Effector memory CD8-positive, alpha-beta T cell (primary cell): ENCODE measurements around the gene THEM4.
"Not testable (repeated sequence)": the region's sequence is repeated elsewhere in the genome, so short reads cannot be mapped to it uniquely, and the experiment has no call there.

Experiments
- ATAC-seq: fragments of 150-1000 bp; cut with Tn5 transposase; replicated peaks from 2 replicates; pipeline ENCODE4 v1.10.0; 2021; ENCODE audit warnings: mild to moderate bottlenecking, moderate library complexity
- DNase-seq, 3 experiments: peaks; one replicate each; pipeline ENCODE4 v3.0.0; 2021
- H3K27ac Mint-ChIP-seq, 2 donors: one replicate each; pipeline ENCODE4 v1.8.0; 2022; ENCODE audit warnings: mild to moderate bottlenecking in 2 of 2, mixed read lengths in 2 of 2, moderate library complexity in 2 of 2
- H3K27me3 Mint-ChIP-seq, 2 donors: one replicate each; pipeline ENCODE4 v1.8.0; 2022; ENCODE audit warnings: mixed read lengths in 2 of 2
- H3K36me3 Mint-ChIP-seq: one replicate; pipeline ENCODE4 v1.8.0; 2022; ENCODE audit warnings: mild to moderate bottlenecking, moderate library complexity, mixed read lengths; ENCODE audit not compliant: insufficient read depth
- H3K4me1 Mint-ChIP-seq, 2 donors: one replicate each; pipeline ENCODE4 v1.8.0; 2022; ENCODE audit warnings: low read depth in 2 of 2, mixed read lengths in 2 of 2
- H3K4me3 Mint-ChIP-seq, 2 donors: one replicate each; pipeline ENCODE4 v1.8.0; 2022; ENCODE audit warnings: mild to moderate bottlenecking in 2 of 2, mixed read lengths in 2 of 2, moderate library complexity in 2 of 2
- H3K9me3 Mint-ChIP-seq, 2 donors: one replicate each; pipeline ENCODE4 v1.8.0; 2022; ENCODE audit warnings: mixed read lengths in 2 of 2

THEM4 gene

GRCh38 chr1:151875419-151876097 is 33.8 kb downstream of the THEM4 start:
- ATAC-seq (no peak), DNase-seq (no peak)
- Mint-ChIP-seq H3K27ac (no peak overlapping the region), H3K27me3 (no peaks in the 10 kb centered on the region), H3K4me1 (peaks cover 2 to 10% of the 10 kb centered on the region in 2 donors), H3K9me3 (no peaks in the 10 kb centered on the region), H3K4me3 (no peak overlapping the region), H3K36me3 (peaks cover 4% of the 10 kb centered on the region)

DNA sequence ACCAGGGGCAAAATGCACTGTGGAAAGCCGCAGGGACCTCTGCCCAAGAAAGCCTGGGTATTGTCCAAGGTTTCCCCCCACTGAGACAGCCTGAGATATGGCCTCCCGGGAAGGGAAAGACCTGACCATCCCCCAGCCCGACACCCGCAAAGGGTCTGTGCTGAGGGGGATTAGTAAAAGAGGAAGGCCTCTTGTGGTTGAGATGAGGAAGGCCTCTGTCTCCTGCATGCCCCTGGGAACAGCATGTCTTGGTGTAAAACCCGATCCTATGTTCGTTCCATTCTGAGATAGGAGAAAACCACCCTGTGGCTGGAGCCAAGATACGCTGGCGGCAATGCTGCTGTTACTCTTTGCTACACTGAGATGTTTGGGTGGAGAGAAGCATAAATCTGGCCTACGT is 36.5 kb downstream of the THEM4 start:
- H3K36me3 Mint-ChIP-seq, H3K4me3 Mint-ChIP-seq, H3K27me3 Mint-ChIP-seq, H3K4me1 Mint-ChIP-seq, ATAC-seq, H3K9me3 Mint-ChIP-seq, DNase-seq: not testable (repeated sequence)
- H3K27ac Mint-ChIP-seq: peak overlapping the region in 1 of 2 donors; percentile 81

- Mint-ChIP-seq H3K9me3 (no peaks in the 10 kb centered on the region), H3K4me1 (peaks cover 2 to 10% of the 10 kb centered on the region in 2 donors), H3K27ac (no peak overlapping the region), H3K27me3 (no peaks in the 10 kb centered on the region), H3K36me3 (peaks cover 4% of the 10 kb centered on the region), H3K4me3 (no peak overlapping the region)
- DNase-seq (no peak), ATAC-seq (no peak)
Measured at GRCh38 chr1:151871284-151872030, 37.9 kb downstream of the THEM4 start.

DNA sequence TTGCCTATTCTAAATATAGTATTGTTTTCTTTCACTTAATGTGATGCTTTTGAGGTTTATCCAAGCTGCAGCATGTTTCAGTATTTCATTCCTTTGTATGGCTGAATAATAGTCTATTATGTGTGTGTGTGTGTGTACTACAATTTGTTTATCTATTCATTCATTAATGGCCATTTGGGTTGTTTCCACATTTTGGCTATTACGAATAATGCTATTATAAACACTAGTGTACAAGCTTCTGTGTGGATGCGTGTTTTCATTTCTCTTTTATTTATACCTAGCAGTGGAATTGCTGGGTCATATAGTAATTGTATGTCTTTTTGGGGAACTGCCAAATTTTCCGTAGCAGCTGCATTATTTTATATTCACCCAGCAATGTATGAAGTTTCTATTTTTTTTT is 40.8 kb downstream of the THEM4 start:
- DNase-seq (no peak), ATAC-seq (no peak)
- no peaks in the 10 kb centered on the region for H3K9me3 Mint-ChIP-seq
- H3K36me3 Mint-ChIP-seq: peaks cover 4% of the 10 kb centered on the region
- H3K4me1 Mint-ChIP-seq: peaks cover 0 to 5% of the 10 kb centered on the region in 2 donors
- H3K27ac Mint-ChIP-seq: no peak overlapping the region
- H3K27me3 Mint-ChIP-seq: peaks cover 6 to 7% of the 10 kb centered on the region in 2 donors
- H3K4me3 Mint-ChIP-seq: no peak overlapping the region

DNA sequence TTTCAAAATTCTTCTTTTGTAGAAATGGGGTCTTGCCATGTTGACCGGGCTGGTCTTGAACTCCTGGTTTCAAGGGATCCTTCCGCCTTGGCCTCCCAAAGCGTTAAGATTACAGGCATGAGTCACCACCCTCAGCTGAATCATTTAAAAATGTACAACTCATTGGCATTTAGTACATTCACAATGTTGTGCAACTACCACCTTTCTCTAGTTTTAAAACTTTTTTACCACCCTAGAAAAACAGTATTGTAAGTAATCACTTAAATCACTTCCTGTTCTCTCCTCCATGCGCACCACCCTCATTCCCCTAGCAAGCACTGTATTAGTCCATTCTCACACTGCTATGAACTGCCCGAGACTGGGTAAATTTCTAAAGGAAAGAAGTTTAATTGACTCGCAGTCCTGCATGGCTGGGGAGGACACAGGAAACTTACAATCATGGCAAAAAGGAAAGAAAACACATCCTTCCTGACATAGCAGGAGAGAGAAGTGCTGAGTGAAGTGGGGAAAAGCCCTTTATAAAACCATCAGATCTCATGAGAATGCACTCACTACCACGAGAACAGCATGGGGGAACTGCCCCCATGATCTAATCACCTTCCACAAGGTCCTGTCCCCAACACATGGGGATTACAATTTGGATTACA is 41.4 kb downstream of the THEM4 start:
- no peaks in the 10 kb centered on the region for H3K9me3 Mint-ChIP-seq
- peaks cover 6 to 7% of the 10 kb centered on the region in 2 donors for H3K27me3 Mint-ChIP-seq
- no peaks in the 10 kb centered on the region for H3K4me1 Mint-ChIP-seq
- no peak overlapping the region for H3K4me3 Mint-ChIP-seq
- peaks cover 4% of the 10 kb centered on the region for H3K36me3 Mint-ChIP-seq
- no peak for DNase-seq
- ATAC-seq: no peak
- H3K27ac Mint-ChIP-seq: peak overlapping the region in 1 of 2 donors; percentile 58

- H3K27ac Mint-ChIP-seq: no peak overlapping the region
Measured at GRCh38 chr1:151867321-151867720, 42.0 kb downstream of the THEM4 start.

DNA sequence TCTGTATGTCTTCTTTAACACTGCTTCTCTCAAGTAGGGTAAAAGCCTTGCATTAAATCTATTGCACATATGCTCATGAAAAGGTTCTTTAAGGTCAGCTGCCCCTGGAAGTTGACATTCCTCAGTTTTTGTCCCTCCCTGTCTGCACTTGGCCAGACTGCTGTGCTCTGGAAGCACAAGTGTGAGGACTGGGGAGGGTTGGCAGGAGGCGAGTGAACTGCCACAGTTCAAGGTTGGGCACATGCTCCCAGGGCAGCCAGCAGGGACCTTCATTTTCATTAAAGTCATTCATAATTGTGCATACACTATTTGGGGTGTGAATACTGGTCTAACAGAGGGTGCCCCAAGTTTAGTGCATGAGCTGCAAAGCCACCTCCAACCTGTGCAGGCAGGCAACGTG is 44.9 kb downstream of the THEM4 start:
- Mint-ChIP-seq H3K9me3 (no peaks in the 10 kb centered on the region), H3K36me3 (no peaks in the 10 kb centered on the region), H3K4me1 (peaks cover 0 to 5% of the 10 kb centered on the region in 2 donors), H3K27me3 (peaks cover 6 to 7% of the 10 kb centered on the region in 2 donors), H3K27ac (no peak overlapping the region), H3K4me3 (no peak overlapping the region)
- ATAC-seq (no peak), DNase-seq (no peak)

More at GRCh38 chr1:151867321-151867720, 42.0 kb downstream of the THEM4 start:
- Mint-ChIP-seq H3K4me1 (no peaks in the 10 kb centered on the region), H3K27me3 (peaks cover 6 to 7% of the 10 kb centered on the region in 2 donors), H3K4me3 (no peak overlapping the region), H3K36me3 (peaks cover 4% of the 10 kb centered on the region), H3K9me3 (no peaks in the 10 kb centered on the region)
- ATAC-seq: no peak
- DNase-seq: no peak

DNA sequence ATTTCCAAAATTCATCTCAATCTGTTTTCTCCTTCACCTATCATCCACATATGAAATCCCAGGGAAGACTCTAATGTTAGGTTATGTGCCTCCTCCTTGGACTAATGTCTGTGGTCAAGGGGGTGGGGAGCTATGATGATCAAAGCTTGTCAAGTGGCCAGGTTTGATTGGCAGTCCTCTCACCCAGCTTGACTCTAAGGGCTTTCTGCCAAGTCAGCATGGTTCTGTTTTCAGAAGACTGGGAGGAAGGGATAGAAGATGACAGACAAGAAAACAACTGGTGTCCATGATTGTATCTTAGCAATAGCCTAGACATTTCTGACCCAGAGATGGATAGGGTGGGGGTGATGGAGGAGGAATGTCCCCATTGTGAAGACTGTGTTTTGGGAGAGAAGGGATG is 46.7 kb downstream of the THEM4 start:
- DNase-seq (no peak), ATAC-seq (no peak)
- H3K36me3 Mint-ChIP-seq: no peaks in the 10 kb centered on the region
- peaks cover 0 to 5% of the 10 kb centered on the region in 2 donors for H3K4me1 Mint-ChIP-seq
- H3K9me3 Mint-ChIP-seq: no peaks in the 10 kb centered on the region
- peaks cover 6 to 7% of the 10 kb centered on the region in 2 donors for H3K27me3 Mint-ChIP-seq
- H3K4me3 Mint-ChIP-seq: no peak overlapping the region
- no peak overlapping the region for H3K27ac Mint-ChIP-seq

- ATAC-seq: no peak
- H3K27ac Mint-ChIP-seq: peak overlapping the region in 1 of 2 donors; percentile 21
Measured at GRCh38 chr1:151860504-151861187, 48.7 kb downstream of the THEM4 start.

DNA sequence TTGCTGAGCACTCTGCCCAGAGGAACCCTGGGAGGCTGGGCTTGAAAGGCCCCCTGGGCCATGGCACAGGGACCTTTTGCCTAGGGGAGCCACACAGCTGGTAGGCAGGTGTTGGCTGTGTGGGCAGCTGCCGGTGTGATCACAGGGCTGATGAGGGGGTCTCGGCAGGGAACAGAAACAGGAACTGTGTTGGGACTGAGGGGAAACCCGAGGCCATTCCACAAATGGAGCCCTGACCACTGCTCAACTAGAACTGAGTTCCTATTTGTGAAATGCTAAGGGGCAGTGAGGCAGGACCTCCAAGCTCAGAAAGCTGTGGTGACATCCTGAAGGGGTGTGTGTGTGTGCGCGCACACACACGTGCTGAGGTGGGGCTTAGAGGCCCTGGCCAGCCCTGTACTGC is 49.4 kb downstream of the THEM4 start:
- ATAC-seq (no peak), DNase-seq (no peak)
- Mint-ChIP-seq H3K4me3 (no peak overlapping the region), H3K4me1 (peaks cover 0 to 5% of the 10 kb centered on the region in 2 donors), H3K27ac (peak overlapping the region in 1 of 2 donors; percentile 75), H3K36me3 (no peaks in the 10 kb centered on the region), H3K9me3 (no peaks in the 10 kb centered on the region), H3K27me3 (no peaks in the 10 kb centered on the region)

More at GRCh38 chr1:151860504-151861187, 48.7 kb downstream of the THEM4 start:
- H3K27me3 Mint-ChIP-seq: peaks cover 6 to 7% of the 10 kb centered on the region in 2 donors
- no peaks in the 10 kb centered on the region for H3K36me3 Mint-ChIP-seq
- H3K4me1 Mint-ChIP-seq: peaks cover 0 to 5% of the 10 kb centered on the region in 2 donors
- no peaks in the 10 kb centered on the region for H3K9me3 Mint-ChIP-seq
- H3K4me3 Mint-ChIP-seq: no peak overlapping the region
- DNase-seq: no peak

GRCh38 chr1:151858886-151859665 is 50.2 kb downstream of the THEM4 start:
- no peaks in the 10 kb centered on the region for H3K9me3 Mint-ChIP-seq
- H3K27ac Mint-ChIP-seq: peak overlapping the region in 1 of 2 donors; percentile 75
- ATAC-seq: no peak
- H3K4me3 Mint-ChIP-seq: no peak overlapping the region
- no peaks in the 10 kb centered on the region for H3K27me3 Mint-ChIP-seq
- no peaks in the 10 kb centered on the region for H3K36me3 Mint-ChIP-seq
- H3K4me1 Mint-ChIP-seq: peaks cover 0 to 5% of the 10 kb centered on the region in 2 donors
- DNase-seq: no peak

GRCh38 chr1:151858030-151858746 is 51.1 kb downstream of the THEM4 start:
- H3K27me3 Mint-ChIP-seq: no peaks in the 10 kb centered on the region
- no peak overlapping the region for H3K27ac Mint-ChIP-seq
- no peaks in the 10 kb centered on the region for H3K9me3 Mint-ChIP-seq
- H3K4me1 Mint-ChIP-seq: peaks cover 5% of the 10 kb centered on the region in 2 donors
- DNase-seq (no peak), ATAC-seq (no peak)
- no peak overlapping the region for H3K4me3 Mint-ChIP-seq
- H3K36me3 Mint-ChIP-seq: no peaks in the 10 kb centered on the region
